Posterior vena cava (tissue), 2 donors: ENCODE measurements around the gene REPS2. TPM values are rescaled to one million over a fixed set of nuclear protein-coding genes. Genes with fewer than 3 reads are reported as not detected.

Experiments
- DNase-seq: peaks from one replicate; pipeline ENCODE4 v3.0.0-alpha.2; 2020; ENCODE audit warnings: low spot score
- intact Hi-C, 2 donors: fragments of 100-400 bp; cut with DNase I; formaldehyde crosslinking; loops; one replicate each; pipeline versions ENCODE4 v1.14.1 to v1.14.2; 2022 to 2023
- total RNA-seq, 2 donors: library from RNA; stranded (reverse); fragmentation: NEBNext Ultra II Directional; extraction: Animal tissue kit (Norgen Biotek cat#: 25700); gene quantifications; one replicate each; pipeline ENCODE4 v1.2.1, GENCODE V29; 2021
- donor health status: DM: yes; HTN: yes; CAD: no.
- donor health status: DM: yes; HTN: yes; CAD: no.

Gene REPS2
- total RNA-seq, 2 donors from 2014 or later: 3.9 to 5.3 TPM

GRCh38 chrX:16993791-16994318, 47.4 kb downstream of the REPS2 start:
- no peak for DNase-seq
- intact Hi-C loops: no loop called here

GRCh38 chrX:16994736-16995135, 48.3 kb downstream of the REPS2 start:
- intact Hi-C loops: no loop called here
- DNase-seq: no peak

GRCh38 chrX:16997313-16997712, 50.9 kb downstream of the REPS2 start:
- DNase-seq: no peak
- intact Hi-C loops: no loop called here

- intact Hi-C loops: no loop called here
- DNase-seq: no peak
Observed at GRCh38 chrX:16999275-16999674, 52.8 kb downstream of the REPS2 start.

GRCh38 chrX:17000751-17001150, 54.3 kb downstream of the REPS2 start:
- intact Hi-C loops: no loop called here
- no peak for DNase-seq

GRCh38 chrX:17005712-17006368, 59.4 kb downstream of the REPS2 start:
- DNase-seq: no peak
- intact Hi-C loops: no loop called here

- intact Hi-C loops: no loop called here
- no peak for DNase-seq
Observed at GRCh38 chrX:17007134-17007768, 60.8 kb downstream of the REPS2 start.

GRCh38 chrX:17009856-17010625, 63.6 kb downstream of the REPS2 start:
- intact Hi-C loops: no loop called here
- DNase-seq: no peak

- intact Hi-C loops: no loop called here
- no peak for DNase-seq
Observed at GRCh38 chrX:17012465-17012864, 66.0 kb downstream of the REPS2 start.

GRCh38 chrX:17014216-17014615, 67.8 kb downstream of the REPS2 start:
- intact Hi-C loops: loop anchor here in 1 of 2 donors (2.0 kb wide), 1 partner anchor 59 kb away; no protein-coding TSS in a partner anchor
- no peak for DNase-seq

GRCh38 chrX:17017134-17017533, 70.7 kb downstream of the REPS2 start:
- intact Hi-C loops: no loop called here

GRCh38 chrX:17020356-17020755, 73.9 kb downstream of the REPS2 start:
- intact Hi-C loops: no loop called here
- DNase-seq: no peak

More at GRCh38 chrX:17017134-17017533, 70.7 kb downstream of the REPS2 start:
- DNase-seq: no peak

- intact Hi-C loops: no loop called here
- no peak for DNase-seq
Observed at GRCh38 chrX:17020851-17021821, 74.7 kb downstream of the REPS2 start.

GRCh38 chrX:17021851-17022604, 75.6 kb downstream of the REPS2 start:
- intact Hi-C loops: no loop called here
- DNase-seq: no peak

GRCh38 chrX:17023661-17024060, 77.2 kb downstream of the REPS2 start:
- DNase-seq: no peak
- intact Hi-C loops: no loop called here

- no peak for DNase-seq
- intact Hi-C loops: no loop called here
Observed at GRCh38 chrX:17024886-17025285, 78.4 kb downstream of the REPS2 start.

- intact Hi-C loops: no loop called here
- no peak for DNase-seq
Observed at GRCh38 chrX:17025621-17026302, 79.3 kb downstream of the REPS2 start.

- DNase-seq: no peak
- intact Hi-C loops: no loop called here
Observed at GRCh38 chrX:17027931-17028330, 81.5 kb downstream of the REPS2 start.
